H1 (cell line): ENCODE data around the gene MAPRE3.

Experiments used
- ATF3 ChIP-seq: IDR thresholded peaks from 2 replicates; pipeline ENCODE4 v1.6.1; 2011; ENCODE audit warnings: low read depth, mild to moderate bottlenecking, low read length; ENCODE audit not compliant: insufficient read depth
- BACH1 ChIP-seq: IDR thresholded peaks from 2 replicates; pipeline ENCODE4 v1.6.1; 2012; ENCODE audit warnings: low read length, improper control_type of control experiment
- BCL11A ChIP-seq, 2 experiments: IDR thresholded peaks; one replicate each; pipeline ENCODE4 v1.6.1; 2011; ENCODE audit warnings: low read depth in 2 of 2, low read length in 2 of 2, mild to moderate bottlenecking in 2 of 2
- BRCA1 ChIP-seq: IDR thresholded peaks from 2 replicates; pipeline ENCODE4 v1.6.1; 2012; ENCODE audit warnings: low read depth, low read length, improper control_type of control experiment
- CTBP2 ChIP-seq: IDR thresholded peaks from 2 replicates; pipeline ENCODE4 v1.7.0; 2011; ENCODE audit warnings: borderline replicate concordance, mild to moderate bottlenecking, moderate library complexity, mixed read lengths, low read length; ENCODE audit not compliant: insufficient read depth, insufficient read length
- CTCF ChIP-seq, 3 experiments: IDR thresholded peaks; 1 replicate in 2 of 3; 2 replicates in 1 of 3; pipeline versions ENCODE4 v1.5.1 to v1.6.1; 2011; ENCODE audit warnings: low read length in 3 of 3, mild to moderate bottlenecking in 3 of 3, inconsistent platforms in 2 of 3, low read depth in 1 of 3, moderate library complexity in 1 of 3; ENCODE audit not compliant: insufficient read depth in 1 of 3; ENCODE audit errors: control extremely low read depth in 1 of 3
- EP300 ChIP-seq, 2 experiments: IDR thresholded peaks; 1 replicate in 1 of 2; 2 replicates in 1 of 2; pipeline ENCODE4 v1.6.1; 2011 to 2012; ENCODE audit warnings: low read depth in 2 of 2, low read length in 2 of 2, mild to moderate bottlenecking in 2 of 2, borderline replicate concordance in 1 of 2, inconsistent platforms in 1 of 2, moderate library complexity in 1 of 2
- JUND ChIP-seq: IDR thresholded peaks from 2 replicates; pipeline ENCODE4 v1.6.1; 2011; ENCODE audit warnings: mild to moderate bottlenecking, improper control_type of control experiment, low read length
- POLR2A ChIP-seq, 2 experiments: IDR thresholded peaks; 1 replicate in 1 of 2; 2 replicates in 1 of 2; pipeline ENCODE4 v1.6.1; 2011; ENCODE audit warnings: low read depth in 2 of 2, low read length in 2 of 2, mild to moderate bottlenecking in 2 of 2; ENCODE audit errors: control extremely low read depth in 1 of 2
- RFX5 ChIP-seq: IDR thresholded peaks from 2 replicates; pipeline ENCODE4 v1.6.1; 2011; ENCODE audit warnings: low read depth, low read length, improper control_type of control experiment, borderline replicate concordance
- USF2 ChIP-seq: IDR thresholded peaks from 2 replicates; pipeline ENCODE4 v1.6.1; 2011; ENCODE audit warnings: low read length, improper control_type of control experiment
- ZNF274 ChIP-seq: IDR thresholded peaks from 2 replicates; pipeline ENCODE4 v1.7.0; 2012; ENCODE audit warnings: low read length, borderline replicate concordance; ENCODE audit errors: extremely low read depth

DNA sequence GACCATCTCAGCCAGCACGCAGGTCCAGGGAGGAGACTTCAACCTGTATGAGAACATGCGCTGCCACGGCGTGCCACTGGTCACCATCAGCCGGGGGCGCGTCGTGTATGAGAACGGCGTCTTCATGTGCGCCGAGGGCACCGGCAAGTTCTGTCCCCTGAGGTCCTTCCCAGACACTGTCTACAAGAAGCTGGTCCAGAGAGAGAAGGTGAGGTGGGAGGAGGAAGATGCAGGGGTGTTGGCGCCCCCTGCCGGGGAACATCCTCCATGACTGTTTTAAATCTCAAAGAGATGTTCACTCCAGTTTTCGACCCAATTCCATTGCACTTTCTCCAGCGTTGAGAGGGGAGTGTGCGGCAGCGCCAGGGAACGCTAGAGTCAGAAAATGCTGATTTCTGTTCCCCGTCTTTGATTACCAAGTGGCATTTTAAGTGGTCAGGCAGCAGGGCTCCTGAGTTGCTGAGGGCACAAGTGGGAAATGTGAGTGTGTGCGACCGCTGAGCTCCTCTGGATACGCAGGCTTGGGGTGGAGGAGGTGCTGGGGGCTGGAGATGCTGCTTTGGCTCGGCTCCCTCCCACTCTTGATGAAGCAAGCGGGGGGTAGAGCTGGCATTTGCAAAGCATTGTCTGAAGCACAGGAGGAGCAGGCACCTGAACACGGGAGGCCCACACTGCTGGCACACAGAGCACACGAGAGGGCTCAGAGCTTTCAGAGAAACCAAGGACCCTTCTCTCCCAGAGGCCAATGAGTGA, 27.7 kb upstream of the MAPRE3 start:
- peak; percentile 85 to 90 (median 85) for TF ChIP-seq CTCF (IDR thresholded peaks at IDR 0.05; ENCODE audit: control extremely low read depth in 1 of 3, insufficient read depth in 1 of 3, low read depth in 1 of 3, low read length in 3 of 3)
- no peak for TF ChIP-seq BCL11A (IDR thresholded peaks at IDR 0.05; ENCODE audit: low read depth in 2 of 2, low read length in 2 of 2)
- no peak for TF ChIP-seq RFX5
- TF ChIP-seq POLR2A (IDR thresholded peaks at IDR 0.05; ENCODE audit: control extremely low read depth in 1 of 2, low read depth in 2 of 2, low read length in 2 of 2), result no peak
- no peak for TF ChIP-seq BRCA1
- no peak for TF ChIP-seq BACH1
- TF ChIP-seq USF2, result no peak
- TF ChIP-seq ZNF274, result no peak
- TF ChIP-seq EP300 (IDR thresholded peaks at IDR 0.05; ENCODE audit: borderline replicate concordance in 1 of 2, low read depth in 2 of 2, low read length in 2 of 2), result no peak
- no peak for TF ChIP-seq ATF3
- TF ChIP-seq JUND, result no peak; the same call in 1 of the 2 replicates
- TF ChIP-seq CTBP2, result no peak
